ENCODE data around the gene RAB43. TPM values are rescaled to one million over a fixed set of nuclear protein-coding genes. Genes with fewer than 3 reads are reported as not detected.

RAB43 gene
- total RNA-seq, 1 experiment from 2014 or later: 13.5 TPM

GRCh38 chr3:129058441-129059200, 63.0 kb downstream of the RAB43 start:
- intact Hi-C loops (cut with micrococcal nuclease): no loop called here
- ChIA-PET CTCF (no interaction called here), RAD21 (ENCODE audit: low non-redundant PET in 1 of 2, low total read pairs in 2 of 2, uncharacterized antibody in 2 of 2, unreplicated experiment in 2 of 2) (no interaction called here), POLR2A (no interaction called here)
- TF ChIP-seq SIN3A (IDR thresholded peaks at IDR 0.05; ENCODE audit: low read depth) (no peak), EZH2phosphoT487 (IDR thresholded peaks at IDR 0.05; ENCODE audit: borderline replicate concordance) (no peak), SP1 (IDR thresholded peaks at IDR 0.05; ENCODE audit: low read depth) (no peak), ZFX (IDR thresholded peaks at IDR 0.05) (no peak)
- TF ChIP-seq, protein P1, sequence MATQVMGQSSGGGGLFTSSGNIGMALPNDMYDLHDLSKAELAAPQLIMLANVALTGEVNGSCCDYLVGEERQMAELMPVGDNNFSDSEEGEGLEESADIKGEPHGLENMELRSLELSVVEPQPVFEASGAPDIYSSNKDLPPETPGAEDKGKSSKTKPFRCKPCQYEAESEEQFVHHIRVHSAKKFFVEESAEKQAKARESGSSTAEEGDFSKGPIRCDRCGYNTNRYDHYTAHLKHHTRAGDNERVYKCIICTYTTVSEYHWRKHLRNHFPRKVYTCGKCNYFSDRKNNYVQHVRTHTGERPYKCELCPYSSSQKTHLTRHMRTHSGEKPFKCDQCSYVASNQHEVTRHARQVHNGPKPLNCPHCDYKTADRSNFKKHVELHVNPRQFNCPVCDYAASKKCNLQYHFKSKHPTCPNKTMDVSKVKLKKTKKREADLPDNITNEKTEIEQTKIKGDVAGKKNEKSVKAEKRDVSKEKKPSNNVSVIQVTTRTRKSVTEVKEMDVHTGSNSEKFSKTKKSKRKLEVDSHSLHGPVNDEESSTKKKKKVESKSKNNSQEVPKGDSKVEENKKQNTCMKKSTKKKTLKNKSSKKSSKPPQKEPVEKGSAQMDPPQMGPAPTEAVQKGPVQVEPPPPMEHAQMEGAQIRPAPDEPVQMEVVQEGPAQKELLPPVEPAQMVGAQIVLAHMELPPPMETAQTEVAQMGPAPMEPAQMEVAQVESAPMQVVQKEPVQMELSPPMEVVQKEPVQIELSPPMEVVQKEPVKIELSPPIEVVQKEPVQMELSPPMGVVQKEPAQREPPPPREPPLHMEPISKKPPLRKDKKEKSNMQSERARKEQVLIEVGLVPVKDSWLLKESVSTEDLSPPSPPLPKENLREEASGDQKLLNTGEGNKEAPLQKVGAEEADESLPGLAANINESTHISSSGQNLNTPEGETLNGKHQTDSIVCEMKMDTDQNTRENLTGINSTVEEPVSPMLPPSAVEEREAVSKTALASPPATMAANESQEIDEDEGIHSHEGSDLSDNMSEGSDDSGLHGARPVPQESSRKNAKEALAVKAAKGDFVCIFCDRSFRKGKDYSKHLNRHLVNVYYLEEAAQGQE (IDR thresholded peaks at IDR 0.05; ENCODE audit: low read depth): no peak
- no peaks in the 10 kb centered on the region for H4K20me1 ChIP-seq (ENCODE audit: insufficient read depth)
- ATAC-seq (no peak), DNase-seq (ENCODE audit: low read depth, low spot score) (no peak)
- no peaks in the 10 kb centered on the region for H3K27me3 ChIP-seq (ENCODE audit: insufficient read depth, low read length)
- BruUV-seq (replicated peaks): no TSS peak
- H3K9ac ChIP-seq (ENCODE audit: low read length): no peak overlapping the region
- H3K9me2 ChIP-seq (ENCODE audit: insufficient read depth): no peaks in the 10 kb centered on the region
- H2AFZ ChIP-seq (ENCODE audit: low read depth, low read length, poor library complexity, severe bottlenecking): no peak overlapping the region
- no peak overlapping the region for H3K4me3 ChIP-seq (replicated peaks in 1 of 2; ENCODE audit: low read depth in 1 of 2, low read length in 2 of 2)
- no peaks in the 10 kb centered on the region for H3K79me2 ChIP-seq (ENCODE audit: insufficient read depth, low read length)
- peaks cover 0 to 13% of the 10 kb centered on the region in 2 experiments; a peak in 2 of 4 replicates for H3K4me1 ChIP-seq (ENCODE audit: control insufficient read depth in 1 of 2, insufficient read depth in 2 of 2, low read length in 2 of 2)
- no peak overlapping the region for H3K27ac ChIP-seq (ENCODE audit: low read depth, low read length)
- no peaks in the 10 kb centered on the region for H3K9me3 ChIP-seq (ENCODE audit: control insufficient read depth in 1 of 2, insufficient read depth in 1 of 2, low read depth in 1 of 2, low read length in 2 of 2)
- no peak overlapping the region for H3K4me2 ChIP-seq (ENCODE audit: low read length)
- H3K36me3 ChIP-seq (ENCODE audit: control insufficient read depth in 1 of 2, insufficient read depth in 2 of 2, low read length in 2 of 2): no peaks in the 10 kb centered on the region

DNA sequence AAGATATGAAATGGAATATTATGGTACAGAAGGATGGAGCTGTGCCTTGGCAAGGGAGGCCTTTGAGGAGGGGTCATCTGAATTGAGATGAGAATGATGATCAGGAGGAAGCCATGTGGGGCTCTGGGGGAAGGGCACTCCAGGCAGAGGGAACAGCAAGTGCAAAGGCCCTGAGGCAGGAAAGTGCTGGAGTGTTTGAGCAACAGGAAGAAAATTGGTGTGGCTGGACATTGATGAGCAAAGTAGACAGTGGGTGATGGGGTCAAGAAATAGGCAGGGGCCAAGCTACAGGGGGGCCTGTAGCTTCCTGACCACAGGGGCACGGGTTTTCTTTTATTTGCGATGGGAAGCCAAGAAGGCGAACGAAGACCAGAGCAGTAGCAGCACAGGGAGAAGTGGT, 64.4 kb downstream of the RAB43 start:
- no peaks in the 10 kb centered on the region for H3K9me3 ChIP-seq (ENCODE audit: control insufficient read depth in 1 of 2, insufficient read depth in 1 of 2, low read depth in 1 of 2, low read length in 2 of 2)
- no peaks in the 10 kb centered on the region for H3K9me2 ChIP-seq (ENCODE audit: insufficient read depth)
- H3K27ac ChIP-seq (ENCODE audit: low read depth, low read length): no peak overlapping the region
- CTCF ChIA-PET: no interaction called here
- H3K4me2 ChIP-seq (ENCODE audit: low read length): no peak overlapping the region
- no peak for ATAC-seq
- intact Hi-C loops (cut with micrococcal nuclease): no loop called here
- RAD21 ChIA-PET (ENCODE audit: low non-redundant PET in 1 of 2, low total read pairs in 2 of 2, uncharacterized antibody in 2 of 2, unreplicated experiment in 2 of 2): no interaction called here
- H3K9ac ChIP-seq (ENCODE audit: low read length): no peak overlapping the region
- no TSS peak for BruUV-seq (replicated peaks)
- H3K27me3 ChIP-seq (ENCODE audit: insufficient read depth, low read length): no peaks in the 10 kb centered on the region
- H3K36me3 ChIP-seq (ENCODE audit: control insufficient read depth in 1 of 2, insufficient read depth in 2 of 2, low read length in 2 of 2): no peaks in the 10 kb centered on the region
- H3K4me3 ChIP-seq (replicated peaks in 1 of 2; ENCODE audit: low read depth in 1 of 2, low read length in 2 of 2): no peak overlapping the region
- no peaks in the 10 kb centered on the region for H4K20me1 ChIP-seq (ENCODE audit: insufficient read depth)
- H3K4me1 ChIP-seq (ENCODE audit: control insufficient read depth in 1 of 2, insufficient read depth in 2 of 2, low read length in 2 of 2): peaks cover 0 to 18% of the 10 kb centered on the region in 2 experiments; a peak in 3 of 4 replicates
- POLR2A ChIA-PET: no interaction called here
- no peak for DNase-seq (ENCODE audit: low read depth, low spot score)
- H2AFZ ChIP-seq (ENCODE audit: low read depth, low read length, poor library complexity, severe bottlenecking): no peak overlapping the region
- H3K79me2 ChIP-seq (ENCODE audit: insufficient read depth, low read length): no peaks in the 10 kb centered on the region
- TF ChIP-seq ZFX (IDR thresholded peaks at IDR 0.05) (no peak), ZBTB33 (IDR thresholded peaks at IDR 0.05; ENCODE audit: extremely low read depth, insufficient replicate concordance, low read length) (no peak), YY1 (IDR thresholded peaks at IDR 0.05; ENCODE audit: extremely low read depth, insufficient replicate concordance, low read depth, low read length) (no peak)
- TF ChIP-seq, protein P2, sequence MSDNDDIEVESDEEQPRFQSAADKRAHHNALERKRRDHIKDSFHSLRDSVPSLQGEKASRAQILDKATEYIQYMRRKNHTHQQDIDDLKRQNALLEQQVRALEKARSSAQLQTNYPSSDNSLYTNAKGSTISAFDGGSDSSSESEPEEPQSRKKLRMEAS (IDR thresholded peaks at IDR 0.05): no peak
- TF ChIP-seq, protein P1 (IDR thresholded peaks at IDR 0.05; ENCODE audit: low read depth): no peak
